ENCODE data around the gene RFX3.
A peak's percentile ranks its signal among the peaks of the same experiment; 100 is the strongest.

RFX3 gene

DNA sequence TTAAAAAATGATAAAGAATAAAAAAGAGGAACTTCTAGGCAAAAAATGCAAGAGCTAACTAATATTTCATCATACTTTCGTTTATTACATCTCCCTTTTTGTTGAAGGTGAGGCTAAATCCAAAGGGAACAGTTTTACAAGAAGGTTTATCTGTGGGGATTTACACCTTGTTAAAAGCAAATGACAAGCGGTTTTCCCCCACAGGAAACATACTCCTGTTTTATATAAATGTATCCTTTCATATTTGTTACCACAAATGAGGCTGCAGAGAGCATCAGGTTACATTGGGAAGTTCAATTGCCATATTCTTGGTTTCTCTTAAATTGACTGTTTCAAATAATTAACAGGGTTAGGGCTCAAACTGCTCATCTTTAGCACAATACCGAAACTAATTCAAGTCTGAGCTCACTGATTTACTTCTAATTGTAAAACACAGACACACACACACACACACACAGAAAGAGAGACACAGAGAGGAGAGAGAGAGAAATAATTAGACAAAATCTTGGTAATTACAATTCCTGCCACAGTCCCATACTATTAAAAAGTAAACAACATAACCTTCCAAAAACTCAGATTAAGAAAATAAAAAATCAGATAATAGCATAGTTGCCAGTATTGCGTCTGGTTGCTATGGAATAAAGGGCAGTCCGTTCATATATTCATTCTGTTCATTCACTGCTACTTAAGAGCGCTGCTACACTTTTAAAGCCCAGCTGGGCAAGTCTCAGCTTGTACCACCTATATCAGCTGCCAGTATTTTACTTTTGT is 17.1 kb downstream of the RFX3 start:
- peak overlapping the region; percentile 61 for H3K27ac ChIP-seq (replicated peaks; ENCODE audit: low read length)
- H2AK5ac ChIP-seq (ENCODE audit: low read depth, low read length), result no peak overlapping the region
- H3K27me3 ChIP-seq (ENCODE audit: control insufficient read depth in 3 of 3, insufficient read depth in 3 of 3, low read depth in 1 of 3, low read length in 3 of 3), result no peaks in the 10 kb centered on the region
- H3K9me3 ChIP-seq (replicated peaks in 1 of 2; ENCODE audit: control insufficient read depth in 2 of 2, insufficient read depth in 1 of 2, low read depth in 1 of 2, low read length in 2 of 2), result peaks cover 0 to 10% of the 10 kb centered on the region in 2 donors
- H4K91ac ChIP-seq (ENCODE audit: low read depth, low read length, poor library complexity), result no peak overlapping the region
- DNase-seq (ENCODE audit: low spot score), result no peak
- no peak overlapping the region for H2BK5ac ChIP-seq (ENCODE audit: low read length)
- H2BK12ac ChIP-seq (ENCODE audit: low read length), result no peak overlapping the region
- no peak overlapping the region for H3K9ac ChIP-seq (ENCODE audit: low read depth, low read length, poor library complexity)
- H3K4me3 ChIP-seq (ENCODE audit: low read length in 2 of 2), result no peak overlapping the region
- H4K8ac ChIP-seq (ENCODE audit: low read depth, low read length), result no peak overlapping the region
- no peak overlapping the region for H2BK15ac ChIP-seq (ENCODE audit: low read length)
- no CpG with 5 or more reads among the region's 6 CpGs for WGBS, 2 donors (ENCODE audit: extremely low coverage in 2 of 2, insufficient read length in 2 of 2, insufficient replicate concordance in 1 of 2)
- no peak overlapping the region for H3K18ac ChIP-seq (ENCODE audit: low read length)
- no peak overlapping the region for H3K4ac ChIP-seq (ENCODE audit: low read length)
- no peak overlapping the region for H3K14ac ChIP-seq (ENCODE audit: low read length)
- peak overlapping the region; percentile 3 for H2AFZ ChIP-seq (ENCODE audit: low read length)
- no peak overlapping the region for H3K23ac ChIP-seq (ENCODE audit: low read depth, low read length, poor library complexity)
- peaks cover 0 to 15% of the 10 kb centered on the region in 2 donors for H3K36me3 ChIP-seq (replicated peaks in 1 of 2; ENCODE audit: control insufficient read depth in 2 of 2, insufficient read depth in 2 of 2, low read length in 2 of 2)
- H3K4me1 ChIP-seq (ENCODE audit: control insufficient read depth in 2 of 2, insufficient read depth in 1 of 2, low read depth in 1 of 2, low read length in 2 of 2), result peaks cover 1 to 33% of the 10 kb centered on the region in 2 donors
- no peak overlapping the region for H2BK120ac ChIP-seq (ENCODE audit: low read depth, low read length)
- peak overlapping the region; percentile 2 for H3K4me2 ChIP-seq (ENCODE audit: insufficient read depth, low read length, poor library complexity, severe bottlenecking)
- no peaks in the 10 kb centered on the region for H3K79me1 ChIP-seq (ENCODE audit: low read depth, low read length)

DNA sequence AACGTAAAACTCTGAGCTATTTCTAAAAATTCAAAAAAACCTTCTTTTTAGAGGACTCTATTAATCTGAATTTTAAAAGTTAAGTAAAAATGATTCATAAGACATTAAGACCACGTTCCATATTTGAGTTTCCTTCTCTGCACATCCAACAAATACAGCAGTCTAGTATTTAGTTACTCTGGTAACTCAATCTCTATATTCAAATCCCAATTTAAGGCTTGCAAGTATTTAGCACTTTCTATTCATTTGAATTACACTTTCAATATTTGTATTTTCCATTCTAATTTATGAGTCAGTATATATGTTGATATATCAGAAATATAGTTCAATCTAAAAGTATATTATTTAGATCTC is 17.7 kb downstream of the RFX3 start:
- Histone ChIP-seq H2BK5ac (ENCODE audit: low read length) (no peak overlapping the region), H3K79me1 (ENCODE audit: low read depth, low read length) (no peaks in the 10 kb centered on the region), H3K18ac (ENCODE audit: low read length) (no peak overlapping the region), H3K4me3 (ENCODE audit: low read length in 2 of 2) (no peak overlapping the region), H4K8ac (ENCODE audit: low read depth, low read length) (no peak overlapping the region), H3K36me3 (replicated peaks in 1 of 2; ENCODE audit: control insufficient read depth in 2 of 2, insufficient read depth in 2 of 2, low read length in 2 of 2) (peaks cover 0 to 10% of the 10 kb centered on the region in 2 donors), H3K27ac (replicated peaks; ENCODE audit: low read length) (no peak overlapping the region), H3K9ac (ENCODE audit: low read depth, low read length, poor library complexity) (no peak overlapping the region), H2BK15ac (ENCODE audit: low read length) (no peak overlapping the region), H2BK120ac (ENCODE audit: low read depth, low read length) (no peak overlapping the region), H2AFZ (ENCODE audit: low read length) (no peak overlapping the region), H3K27me3 (ENCODE audit: control insufficient read depth in 3 of 3, insufficient read depth in 3 of 3, low read depth in 1 of 3, low read length in 3 of 3) (no peaks in the 10 kb centered on the region), H3K9me3 (replicated peaks in 1 of 2; ENCODE audit: control insufficient read depth in 2 of 2, insufficient read depth in 1 of 2, low read depth in 1 of 2, low read length in 2 of 2) (peaks cover 0 to 11% of the 10 kb centered on the region in 2 donors), H3K4ac (ENCODE audit: low read length) (no peak overlapping the region), H2AK5ac (ENCODE audit: low read depth, low read length) (no peak overlapping the region), H3K23ac (ENCODE audit: low read depth, low read length, poor library complexity) (no peak overlapping the region), H3K14ac (ENCODE audit: low read length) (no peak overlapping the region), H4K91ac (ENCODE audit: low read depth, low read length, poor library complexity) (no peak overlapping the region), H2BK12ac (ENCODE audit: low read length) (no peak overlapping the region), H3K4me2 (ENCODE audit: insufficient read depth, low read length, poor library complexity, severe bottlenecking) (no peak overlapping the region), H3K4me1 (ENCODE audit: control insufficient read depth in 2 of 2, insufficient read depth in 1 of 2, low read depth in 1 of 2, low read length in 2 of 2) (peaks cover 1 to 33% of the 10 kb centered on the region in 2 donors)
- no peak for DNase-seq (ENCODE audit: low spot score)
- no CpG with 5 or more reads among the region's 2 CpGs for whole genome bisulfite sequencing, 2 donors (ENCODE audit: extremely low coverage in 2 of 2, insufficient read length in 2 of 2, insufficient replicate concordance in 1 of 2)

DNA sequence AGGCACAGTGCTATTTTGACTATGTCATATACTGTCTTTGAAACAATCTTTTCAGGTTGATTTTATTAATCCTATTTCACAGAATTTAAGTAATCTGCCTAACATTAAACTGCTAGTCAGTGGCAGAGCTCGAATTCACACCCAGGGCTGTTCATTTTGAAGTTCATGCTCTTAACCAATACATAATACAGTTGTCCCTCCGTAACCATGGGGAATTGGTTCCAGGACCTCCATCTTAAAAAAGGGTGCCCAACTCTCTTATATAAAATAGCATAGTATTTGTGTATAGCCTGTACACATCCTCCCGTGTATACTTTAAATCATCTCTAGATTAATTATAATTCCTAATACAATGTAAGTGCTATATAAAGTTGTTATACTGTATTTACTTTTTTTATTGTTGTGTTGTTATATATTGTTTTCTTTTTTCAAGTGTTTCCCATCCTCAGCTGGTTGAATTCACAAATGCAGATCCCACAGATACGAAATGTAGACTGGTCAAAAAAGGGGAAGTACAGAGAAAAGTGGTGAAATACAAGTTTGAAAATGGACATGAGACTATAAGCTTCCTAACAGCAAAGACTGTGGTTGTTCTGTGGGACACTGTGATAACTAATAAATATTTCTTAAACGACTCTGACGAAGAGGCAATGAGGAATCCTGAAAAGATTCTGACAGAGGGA is 18.3 kb downstream of the RFX3 start:
- no peak overlapping the region for H2BK12ac ChIP-seq (ENCODE audit: low read length)
- H3K23ac ChIP-seq (ENCODE audit: low read depth, low read length, poor library complexity), result no peak overlapping the region
- H3K4me3 ChIP-seq (ENCODE audit: low read length in 2 of 2), result no peak overlapping the region
- H4K91ac ChIP-seq (ENCODE audit: low read depth, low read length, poor library complexity), result no peak overlapping the region
- no peak for DNase-seq (ENCODE audit: low spot score)
- H3K9me3 ChIP-seq (replicated peaks in 1 of 2; ENCODE audit: control insufficient read depth in 2 of 2, insufficient read depth in 1 of 2, low read depth in 1 of 2, low read length in 2 of 2), result peaks cover 0 to 11% of the 10 kb centered on the region in 2 donors
- no peak overlapping the region for H3K4me2 ChIP-seq (ENCODE audit: insufficient read depth, low read length, poor library complexity, severe bottlenecking)
- H2BK120ac ChIP-seq (ENCODE audit: low read depth, low read length), result no peak overlapping the region
- no peak overlapping the region for H2BK5ac ChIP-seq (ENCODE audit: low read length)
- H3K27me3 ChIP-seq (ENCODE audit: control insufficient read depth in 3 of 3, insufficient read depth in 3 of 3, low read depth in 1 of 3, low read length in 3 of 3), result no peaks in the 10 kb centered on the region
- no peak overlapping the region for H3K14ac ChIP-seq (ENCODE audit: low read length)
- H2BK15ac ChIP-seq (ENCODE audit: low read length), result no peak overlapping the region
- H3K36me3 ChIP-seq (replicated peaks in 1 of 2; ENCODE audit: control insufficient read depth in 2 of 2, insufficient read depth in 2 of 2, low read length in 2 of 2), result peaks cover 0 to 13% of the 10 kb centered on the region in 2 donors
- H3K4ac ChIP-seq (ENCODE audit: low read length), result no peak overlapping the region
- no peak overlapping the region for H3K9ac ChIP-seq (ENCODE audit: low read depth, low read length, poor library complexity)
- no peaks in the 10 kb centered on the region for H3K79me1 ChIP-seq (ENCODE audit: low read depth, low read length)
- H3K18ac ChIP-seq (ENCODE audit: low read length), result no peak overlapping the region
- H2AFZ ChIP-seq (ENCODE audit: low read length), result no peak overlapping the region
- no peak overlapping the region for H4K8ac ChIP-seq (ENCODE audit: low read depth, low read length)
- no peak overlapping the region for H3K27ac ChIP-seq (replicated peaks; ENCODE audit: low read length)
- no CpG with 5 or more reads among the region's 6 CpGs for WGBS, 2 donors (ENCODE audit: extremely low coverage in 2 of 2, insufficient read length in 2 of 2, insufficient replicate concordance in 1 of 2)
- H3K4me1 ChIP-seq (ENCODE audit: control insufficient read depth in 2 of 2, insufficient read depth in 1 of 2, low read depth in 1 of 2, low read length in 2 of 2), result peaks cover 1 to 33% of the 10 kb centered on the region in 2 donors
- no peak overlapping the region for H2AK5ac ChIP-seq (ENCODE audit: low read depth, low read length)

DNA sequence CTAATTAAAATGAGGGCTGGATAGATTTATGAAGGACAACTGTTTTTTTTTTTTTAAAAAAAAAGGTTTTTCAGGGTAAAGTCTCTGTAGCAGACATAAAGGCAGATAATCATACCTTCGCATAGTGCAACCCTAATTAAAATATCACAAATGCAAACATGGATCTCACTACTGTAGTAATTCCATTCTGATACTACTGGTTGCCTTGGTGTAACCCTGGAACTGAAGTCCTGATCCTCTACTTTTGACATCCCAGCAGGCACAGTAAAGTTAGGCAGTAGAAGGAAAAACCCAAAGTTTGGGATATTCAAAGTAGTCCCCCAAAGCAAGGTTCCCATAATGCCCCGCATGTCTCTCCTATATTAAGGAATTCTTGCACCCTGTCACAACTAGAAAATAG is 19.6 kb downstream of the RFX3 start:
- no peaks in the 10 kb centered on the region for H3K27me3 ChIP-seq (ENCODE audit: control insufficient read depth in 3 of 3, insufficient read depth in 3 of 3, low read depth in 1 of 3, low read length in 3 of 3)
- no peak overlapping the region for H3K23ac ChIP-seq (ENCODE audit: low read depth, low read length, poor library complexity)
- no peak overlapping the region for H2BK120ac ChIP-seq (ENCODE audit: low read depth, low read length)
- no peak overlapping the region for H3K4me2 ChIP-seq (ENCODE audit: insufficient read depth, low read length, poor library complexity, severe bottlenecking)
- H2AK5ac ChIP-seq (ENCODE audit: low read depth, low read length), result no peak overlapping the region
- H3K36me3 ChIP-seq (replicated peaks in 1 of 2; ENCODE audit: control insufficient read depth in 2 of 2, insufficient read depth in 2 of 2, low read length in 2 of 2), result peaks cover 0 to 23% of the 10 kb centered on the region in 2 donors
- no CpG with 5 or more reads among the region's 2 CpGs for WGBS, 2 donors (ENCODE audit: extremely low coverage in 2 of 2, insufficient read length in 2 of 2, insufficient replicate concordance in 1 of 2)
- H3K9ac ChIP-seq (ENCODE audit: low read depth, low read length, poor library complexity), result no peak overlapping the region
- no peak overlapping the region for H2BK12ac ChIP-seq (ENCODE audit: low read length)
- no peak overlapping the region for H2AFZ ChIP-seq (ENCODE audit: low read length)
- H4K91ac ChIP-seq (ENCODE audit: low read depth, low read length, poor library complexity), result no peak overlapping the region
- no peaks in the 10 kb centered on the region for H3K79me1 ChIP-seq (ENCODE audit: low read depth, low read length)
- H3K14ac ChIP-seq (ENCODE audit: low read length), result no peak overlapping the region
- peaks cover 1 to 26% of the 10 kb centered on the region in 2 donors for H3K4me1 ChIP-seq (ENCODE audit: control insufficient read depth in 2 of 2, insufficient read depth in 1 of 2, low read depth in 1 of 2, low read length in 2 of 2)
- no peak overlapping the region for H2BK5ac ChIP-seq (ENCODE audit: low read length)
- no peak overlapping the region for H2BK15ac ChIP-seq (ENCODE audit: low read length)
- H3K27ac ChIP-seq (replicated peaks; ENCODE audit: low read length), result no peak overlapping the region
- no peak overlapping the region for H4K8ac ChIP-seq (ENCODE audit: low read depth, low read length)
- H3K9me3 ChIP-seq (replicated peaks in 1 of 2; ENCODE audit: control insufficient read depth in 2 of 2, insufficient read depth in 1 of 2, low read depth in 1 of 2, low read length in 2 of 2), result peaks cover 0 to 11% of the 10 kb centered on the region in 2 donors
- DNase-seq (ENCODE audit: low spot score), result no peak
- no peak overlapping the region for H3K4me3 ChIP-seq (ENCODE audit: low read length in 2 of 2)
- no peak overlapping the region for H3K18ac ChIP-seq (ENCODE audit: low read length)
- no peak overlapping the region for H3K4ac ChIP-seq (ENCODE audit: low read length)
